Stomach (tissue), 9 donors: ENCODE results near the gene CDNF. TPM values are rescaled to one million over a fixed set of nuclear protein-coding genes. Genes with fewer than 3 reads are reported as not detected.

Source experiments
- DNase-seq, 2 donors: peaks; one replicate each; pipeline versions ENCODE4 v3.0.0 to v3.0.0-alpha.2; 2013 to 2019
- H3K27ac ChIP-seq, 5 donors: fragments of 200-600 bp in 4 of 5; sonication (generic) in 4 of 5; one replicate each; pipeline ENCODE4 v1.5.1; 2013 to 2019; ENCODE audit warnings: mild to moderate bottlenecking in 1 of 5, moderate library complexity in 1 of 5
- H3K27me3 ChIP-seq, 3 donors: fragments of 200-600 bp; sonication (generic); one replicate each; pipeline ENCODE4 v1.5.1; 2017 to 2019; ENCODE audit warnings: mixed run types in 1 of 3
- H3K36me3 ChIP-seq, 4 donors: fragments of 200-600 bp; sonication (generic); 1 replicate in 3 of 4; 2 replicates in 1 of 4; pipeline ENCODE4 v1.5.1; 2016 to 2019
- H3K4me1 ChIP-seq, 4 donors: fragments of 200-600 bp; sonication (generic); one replicate each; pipeline ENCODE4 v1.5.1; 2016 to 2019
- H3K4me3 ChIP-seq, 4 donors: fragments of 200-600 bp; sonication (generic) in 3 of 4; one replicate each; pipeline ENCODE4 v1.5.1; 2016 to 2019; ENCODE audit warnings: mild to moderate bottlenecking in 1 of 4
- H3K9me3 ChIP-seq, 4 donors: fragments of 200-600 bp; sonication (generic); one replicate each; pipeline ENCODE4 v1.5.1; 2016 to 2019
- CTCF ChIP-seq, 7 experiments: fragments of 450-650 bp in 4 of 7; fragments of 200-600 bp in 3 of 7; sonication (generic) in 3 of 7; IDR thresholded peaks; one replicate each; pipeline ENCODE4 v1.5.1; 2016 to 2019; ENCODE audit warnings: antibody characterized with exemption in 7 of 7, control low read depth in 2 of 7, mild to moderate bottlenecking in 1 of 7
- EP300 ChIP-seq: sonication (generic); formaldehyde crosslinking; IDR thresholded peaks from one replicate; pipeline ENCODE4 v1.6.1; 2017; ENCODE audit warnings: antibody characterized with exemption
- POLR2A ChIP-seq, 4 donors: fragments of 450-650 bp; IDR thresholded peaks; one replicate each; pipeline ENCODE4 v1.6.1; 2016; ENCODE audit warnings: antibody characterized with exemption in 4 of 4, control low read depth in 2 of 4, mild to moderate bottlenecking in 1 of 4, moderate library complexity in 1 of 4
- POLR2AphosphoS5 ChIP-seq, 3 donors: sonication (generic); formaldehyde crosslinking; IDR thresholded peaks; one replicate each; pipeline ENCODE4 v1.6.1; 2016; ENCODE audit warnings: antibody characterized with exemption in 3 of 3
- WGBS, 5 donors: extraction: QIAGEN DNeasy Blood & Tissue Kit in 3 of 5; methylation state at CpG; one replicate each; pipeline versions ENCODE4 v1.1.5 to v1.1.7; 2013 to 2018; 5-methylcytosine and 5-hydroxymethylcytosine counted together
- intact Hi-C: fragments of 100-400 bp; cut with DNase I; formaldehyde crosslinking; loops from one replicate; pipeline ENCODE4 v1.15.1; 2023; ENCODE audit warnings: low total_unique reads
- polyA plus RNA-seq, 3 donors: library from polyadenylated mRNA; stranded (reverse); fragments of 200-250 nt; gene quantifications; one replicate each; pipeline ENCODE4 v1.2.3, GENCODE V29; 2013
- total RNA-seq, 5 donors: library from RNA; depleted of rRNA; stranded (reverse); fragments of >200 nt; gene quantifications; one replicate each; pipeline versions ENCODE4 v1.1.0 to v1.2.3, GENCODE V29; 2014 to 2016
- donor health status: healthy with polysubstance abuse.
- donor health status: Bipolar disorder and iron deficiency.
- donor health status: healthy.

CDNF gene
- total and polyA plus RNA-seq, 8 donors, result 0.75 to 212 (median 4.1) TPM; not detected in 3

- H3K27me3 ChIP-seq, result no peaks in the 10 kb centered on the region
- H3K36me3 ChIP-seq, result no peaks in the 10 kb centered on the region
- H3K4me3 ChIP-seq, result no peak overlapping the region
- 33 to 57% (median 53%) methylated on average over 1 of the region's 1 CpG for WGBS, 5 donors
- no peaks in the 10 kb centered on the region for H3K4me1 ChIP-seq
- no peak for DNase-seq
- intact Hi-C loops, result no loop called here
- H3K9me3 ChIP-seq, result no peaks in the 10 kb centered on the region
- no peak for TF ChIP-seq POLR2A (IDR thresholded peaks at IDR 0.05)
- TF ChIP-seq POLR2AphosphoS5 (IDR thresholded peaks at IDR 0.05), result no peak
- TF ChIP-seq EP300, result no peak
- TF ChIP-seq CTCF (IDR thresholded peaks at IDR 0.05), result no peak
- H3K27ac ChIP-seq, result no peak overlapping the region
These were observed 37.4 kb downstream of the CDNF start for GRCh38 chr10:14800397-14800796.

GRCh38 chr10:14798636-14799035, 39.2 kb downstream of the CDNF start:
- peak in 1 of 2 donors; percentile 37 for DNase-seq
- Histone ChIP-seq H3K27me3 (no peaks in the 10 kb centered on the region), H3K4me3 (no peak overlapping the region), H3K27ac (no peak overlapping the region), H3K4me1 (no peaks in the 10 kb centered on the region), H3K9me3 (no peaks in the 10 kb centered on the region), H3K36me3 (no peaks in the 10 kb centered on the region)
- no peak for TF ChIP-seq EP300
- no peak for TF ChIP-seq POLR2A (IDR thresholded peaks at IDR 0.05)
- TF ChIP-seq POLR2AphosphoS5 (IDR thresholded peaks at IDR 0.05), result no peak
- TF ChIP-seq CTCF (IDR thresholded peaks at IDR 0.05), result no peak
- 29 to 67% (median 43%) methylated on average over 5 of the region's 5 CpGs for WGBS, 5 donors
- intact Hi-C loops, result no loop called here

GRCh38 chr10:14787938-14788337, 49.9 kb downstream of the CDNF start:
- intact Hi-C loops, result no loop called here
- Histone ChIP-seq H3K27me3 (no peaks in the 10 kb centered on the region), H3K9me3 (peaks cover 0 to 5% (median 0%) of the 10 kb centered on the region in 4 donors), H3K27ac (no peak overlapping the region), H3K4me3 (no peak overlapping the region), H3K4me1 (no peaks in the 10 kb centered on the region), H3K36me3 (no peaks in the 10 kb centered on the region)
- 80 to 92% (median 85%) methylated on average over 5 of the region's 5 CpGs for WGBS, 5 donors
- no peak for TF ChIP-seq CTCF (IDR thresholded peaks at IDR 0.05)
- no peak for TF ChIP-seq EP300
- no peak for DNase-seq

DNA sequence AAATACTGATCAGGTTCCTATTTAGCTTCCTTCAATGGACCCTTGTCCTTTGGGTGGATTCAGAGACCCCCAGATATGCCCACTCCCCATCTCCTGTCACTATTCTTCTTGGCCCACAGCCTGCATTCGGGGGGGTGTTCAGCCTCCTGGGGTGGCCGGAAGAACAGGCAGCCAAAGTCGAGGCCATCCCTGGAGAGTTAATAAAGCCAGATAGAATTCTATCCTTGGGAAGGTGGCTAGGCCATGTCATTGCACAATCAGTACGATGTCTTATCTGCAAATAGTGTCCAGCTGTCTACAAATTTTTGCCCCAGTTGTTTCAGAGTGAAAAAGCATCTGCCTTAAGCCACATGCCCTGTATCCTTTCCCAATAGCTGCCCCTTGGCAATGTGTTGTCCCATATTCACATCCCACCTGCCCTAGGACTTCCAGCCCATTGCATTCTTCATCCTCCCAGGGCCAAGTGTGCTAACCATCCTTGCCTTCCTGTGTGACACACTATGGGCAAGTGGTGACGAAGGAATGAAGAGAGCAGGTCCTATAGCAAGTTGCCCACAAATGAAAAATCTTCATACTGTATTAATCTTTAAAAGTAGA, 53.3 kb downstream of the CDNF start:
- no peak for TF ChIP-seq EP300
- TF ChIP-seq CTCF (IDR thresholded peaks at IDR 0.05), result no peak
- Histone ChIP-seq H3K4me1 (peaks cover 0 to 3% (median under 1%) of the 10 kb centered on the region in 4 donors), H3K27me3 (no peaks in the 10 kb centered on the region), H3K36me3 (no peaks in the 10 kb centered on the region), H3K27ac (no peak overlapping the region), H3K9me3 (peaks cover 0 to 5% (median 0%) of the 10 kb centered on the region in 4 donors), H3K4me3 (no peak overlapping the region)
- intact Hi-C loops, result no loop called here
- 78 to 94% (median 88%) methylated on average over 5 of the region's 5 CpGs for WGBS, 5 donors
- no peak for DNase-seq
